ENCODE measurements around the gene IRF2.

The IRF2 gene

DNA sequence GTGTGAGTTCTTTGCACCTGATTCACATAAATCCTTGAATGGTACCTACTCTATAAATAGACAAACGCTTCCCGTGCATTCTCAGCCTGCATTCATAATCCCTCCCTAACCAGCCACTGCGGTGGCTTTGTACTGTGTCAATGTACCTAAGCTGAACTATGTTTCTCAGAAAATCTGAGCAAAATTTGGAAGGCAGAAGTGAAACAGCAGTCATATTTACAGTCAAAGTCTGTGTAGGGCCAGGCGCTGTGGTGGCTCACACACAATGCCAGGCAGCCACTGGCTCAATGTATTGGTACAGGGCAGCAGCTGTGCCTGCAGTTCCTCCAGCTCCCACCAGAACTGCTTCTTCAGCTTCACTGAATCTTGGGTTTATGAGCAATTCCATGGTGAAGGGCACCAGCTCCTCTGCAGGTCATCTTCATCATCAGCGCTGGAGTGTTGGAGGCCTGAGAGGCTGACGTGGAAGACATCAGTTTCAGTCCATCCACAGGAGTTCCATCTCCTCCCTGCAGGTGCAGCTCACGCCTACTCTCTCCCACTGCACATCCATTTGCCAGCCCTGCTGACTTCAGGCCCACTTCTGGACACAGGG lies 32.3 kb upstream of the IRF2 start:
- DNase-seq (ENCODE audit: insufficient read length, low spot score) (no peak), FAIRE-seq (no peak)
- TF ChIP-seq, protein P1, sequence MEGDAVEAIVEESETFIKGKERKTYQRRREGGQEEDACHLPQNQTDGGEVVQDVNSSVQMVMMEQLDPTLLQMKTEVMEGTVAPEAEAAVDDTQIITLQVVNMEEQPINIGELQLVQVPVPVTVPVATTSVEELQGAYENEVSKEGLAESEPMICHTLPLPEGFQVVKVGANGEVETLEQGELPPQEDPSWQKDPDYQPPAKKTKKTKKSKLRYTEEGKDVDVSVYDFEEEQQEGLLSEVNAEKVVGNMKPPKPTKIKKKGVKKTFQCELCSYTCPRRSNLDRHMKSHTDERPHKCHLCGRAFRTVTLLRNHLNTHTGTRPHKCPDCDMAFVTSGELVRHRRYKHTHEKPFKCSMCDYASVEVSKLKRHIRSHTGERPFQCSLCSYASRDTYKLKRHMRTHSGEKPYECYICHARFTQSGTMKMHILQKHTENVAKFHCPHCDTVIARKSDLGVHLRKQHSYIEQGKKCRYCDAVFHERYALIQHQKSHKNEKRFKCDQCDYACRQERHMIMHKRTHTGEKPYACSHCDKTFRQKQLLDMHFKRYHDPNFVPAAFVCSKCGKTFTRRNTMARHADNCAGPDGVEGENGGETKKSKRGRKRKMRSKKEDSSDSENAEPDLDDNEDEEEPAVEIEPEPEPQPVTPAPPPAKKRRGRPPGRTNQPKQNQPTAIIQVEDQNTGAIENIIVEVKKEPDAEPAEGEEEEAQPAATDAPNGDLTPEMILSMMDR (IDR thresholded peaks at IDR 0.05; ENCODE audit: insufficient read depth, missing control alignments), result no peak

DNA sequence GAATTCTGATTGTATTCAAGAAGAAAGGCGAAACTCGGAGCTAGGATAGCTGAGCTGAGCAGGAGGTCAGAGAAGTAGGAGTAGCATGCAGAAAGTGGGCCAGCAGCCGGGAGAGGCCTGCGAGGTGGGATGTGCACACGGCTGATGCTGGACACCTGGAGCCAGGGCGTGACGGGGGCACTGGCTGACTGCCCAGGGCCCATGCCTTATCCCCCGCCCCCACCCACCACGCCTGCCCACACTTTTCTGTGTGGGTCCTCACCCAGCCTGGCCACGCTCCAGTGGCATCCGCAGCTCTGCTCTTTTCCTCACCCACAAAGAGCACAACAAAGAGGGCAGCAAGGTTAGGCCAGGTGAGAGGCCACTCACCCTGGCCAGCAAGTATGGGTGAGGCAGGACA lies 30.0 kb upstream of the IRF2 start:
- no peak for FAIRE-seq
- TF ChIP-seq, protein P1 (IDR thresholded peaks at IDR 0.05; ENCODE audit: insufficient read depth, missing control alignments), result no peak
- no peak for DNase-seq (ENCODE audit: insufficient read length, low spot score)

DNA sequence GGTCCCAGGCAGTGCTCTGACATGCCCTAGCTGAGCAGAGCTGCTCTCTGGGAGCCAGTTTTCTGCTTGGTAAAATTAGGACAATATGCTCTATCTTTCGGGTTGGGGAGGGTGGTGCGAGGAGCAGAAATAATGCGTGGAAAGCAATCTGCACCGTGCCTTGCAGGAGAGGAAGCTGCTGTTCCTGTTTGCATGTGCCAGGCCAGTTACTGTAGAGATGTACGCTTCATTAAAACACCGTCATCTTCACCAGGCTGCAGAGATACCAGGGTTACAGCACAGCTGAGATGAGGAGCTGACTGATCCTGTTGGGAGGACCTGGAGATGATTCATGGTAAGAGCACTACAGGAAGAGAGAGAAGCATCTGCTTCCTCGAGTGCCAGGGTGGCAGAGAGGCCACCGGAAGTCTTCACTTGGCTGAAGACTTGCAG lies 29.5 kb upstream of the IRF2 start:
- TF ChIP-seq, protein P1 (IDR thresholded peaks at IDR 0.05; ENCODE audit: insufficient read depth, missing control alignments), result no peak
- no peak for FAIRE-seq
- no peak for DNase-seq (ENCODE audit: insufficient read length, low spot score)

DNA sequence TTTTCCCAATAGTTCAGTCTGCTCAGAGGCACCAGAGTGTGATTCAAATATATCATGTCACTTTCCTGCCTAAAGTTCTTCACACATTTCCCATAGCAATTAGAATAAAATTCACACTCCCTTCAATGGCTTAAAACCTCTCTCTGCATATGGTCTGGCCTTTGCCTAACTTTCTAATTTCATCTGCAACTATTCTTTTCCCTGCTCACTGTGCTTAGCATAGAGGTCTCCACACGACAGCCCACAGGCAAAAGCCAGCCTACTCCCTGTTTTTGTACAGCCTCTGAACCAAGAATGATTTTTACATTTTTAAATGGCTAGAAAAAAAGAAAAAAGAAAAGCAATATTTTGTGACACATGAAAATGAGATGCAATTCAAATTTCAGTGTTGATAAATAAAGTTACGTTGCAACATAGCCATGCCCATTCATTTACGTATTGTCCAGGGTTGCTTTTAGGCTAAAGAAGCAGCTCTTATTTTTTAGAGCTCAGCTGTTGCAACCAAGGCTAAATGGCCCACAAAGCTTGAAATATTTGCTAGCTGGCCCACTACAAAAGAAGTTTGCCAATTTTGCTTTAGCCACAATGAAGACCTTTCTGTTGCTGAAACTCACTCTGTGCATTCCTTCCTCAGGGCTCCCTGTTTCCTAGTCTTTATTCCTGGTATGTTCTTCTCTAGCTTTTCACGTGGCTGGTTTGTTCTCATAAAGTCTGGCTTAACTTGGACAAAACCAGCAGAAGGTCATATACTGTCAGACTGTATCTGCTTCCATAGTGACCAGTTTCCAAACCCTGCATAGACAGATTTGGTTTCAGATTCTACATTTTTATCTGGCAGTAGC lies 26.6 kb upstream of the IRF2 start:
- FAIRE-seq, result no peak
- no peak for DNase-seq (ENCODE audit: insufficient read length, low spot score)
- TF ChIP-seq, protein P1 (IDR thresholded peaks at IDR 0.05; ENCODE audit: insufficient read depth, missing control alignments), result no peak

DNA sequence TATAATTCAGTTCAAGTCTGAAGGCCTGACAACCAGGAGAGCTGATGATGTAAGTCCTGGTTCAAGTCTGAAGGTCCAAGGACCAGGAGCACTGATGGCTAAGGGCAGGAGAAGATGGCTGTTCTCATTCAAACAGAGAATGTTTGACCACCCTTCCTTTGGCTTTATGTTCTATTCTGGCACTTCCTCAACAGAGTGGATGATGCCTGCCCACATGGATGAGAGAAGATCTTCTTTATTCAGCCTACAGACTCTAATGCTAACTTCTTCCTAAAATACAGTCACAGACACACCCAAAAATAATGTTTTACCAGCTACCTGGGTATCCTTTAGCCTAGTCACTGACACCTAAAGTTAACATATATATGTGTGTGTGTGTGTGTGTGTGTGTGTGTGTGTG lies 25.6 kb upstream of the IRF2 start:
- DNase-seq (ENCODE audit: insufficient read length, low spot score) (no peak), FAIRE-seq (no peak)
- TF ChIP-seq, protein P1 (IDR thresholded peaks at IDR 0.05; ENCODE audit: insufficient read depth, missing control alignments), result no peak

DNA sequence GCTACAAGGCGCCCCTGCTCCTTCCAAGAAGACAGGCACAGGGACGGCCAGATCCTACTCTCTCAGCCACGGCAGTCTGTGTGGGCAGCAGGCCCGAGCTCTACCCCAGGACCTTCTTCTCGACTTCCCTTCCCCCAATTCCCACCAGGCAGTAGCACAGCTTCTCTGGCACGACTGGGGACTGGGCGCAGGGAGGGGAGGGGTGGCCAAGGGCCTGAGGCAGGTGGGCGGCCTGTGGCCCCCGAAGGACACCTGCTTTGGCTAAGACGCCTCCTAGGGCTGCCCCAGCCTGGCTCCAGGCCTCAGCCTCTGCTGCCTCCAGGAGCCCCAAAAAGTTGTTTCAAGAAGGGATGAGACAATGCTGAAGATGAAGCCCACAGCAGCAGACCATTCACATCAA lies 24.2 kb upstream of the IRF2 start:
- DNase-seq (ENCODE audit: insufficient read length, low spot score), result no peak
- FAIRE-seq, result no peak
- TF ChIP-seq, protein P1 (IDR thresholded peaks at IDR 0.05; ENCODE audit: insufficient read depth, missing control alignments), result no peak

DNA sequence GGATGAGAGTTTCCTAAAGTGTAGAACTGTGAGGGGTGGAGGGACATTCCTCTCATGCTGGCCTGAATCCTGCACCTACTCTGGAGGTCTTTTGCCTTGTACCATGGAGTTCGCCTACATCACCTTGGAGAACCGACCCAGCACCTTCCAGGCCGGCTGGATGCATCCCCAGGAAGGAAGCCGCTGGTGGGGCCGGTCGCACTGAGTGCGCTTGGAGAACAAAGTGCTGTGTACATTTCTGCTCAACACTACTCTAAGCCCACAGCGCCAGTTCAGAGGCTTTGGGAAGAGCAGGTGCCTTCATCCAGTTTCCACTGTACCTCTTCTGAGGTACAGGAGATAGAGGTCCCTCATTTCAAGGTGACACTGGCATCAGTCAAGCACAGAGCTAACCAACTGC lies 15.4 kb upstream of the IRF2 start:
- TF ChIP-seq, protein P1 (IDR thresholded peaks at IDR 0.05; ENCODE audit: insufficient read depth, missing control alignments), result no peak
- FAIRE-seq, result no peak

More for the DNA sequence above, 15.4 kb upstream of the IRF2 start:
- DNase-seq (ENCODE audit: insufficient read length, low spot score), result no peak
